HG02798 (cell line): ENCODE results near the gene DHX57.
A peak's percentile ranks its signal among the peaks of the same experiment; 100 is the strongest.
"Not testable (repeated sequence)": the region's sequence is repeated elsewhere in the genome, so short reads cannot be mapped to it uniquely, and the experiment has no call there.

Experiments
- ATAC-seq: cut with Tn5 transposase; IDR thresholded peaks from one replicate; pipeline ENCODE4 v1.9.1; 2021; ENCODE audit warnings: mild to moderate bottlenecking; ENCODE audit not compliant: unreplicated experiment, poor library complexity

DHX57 gene

DNA sequence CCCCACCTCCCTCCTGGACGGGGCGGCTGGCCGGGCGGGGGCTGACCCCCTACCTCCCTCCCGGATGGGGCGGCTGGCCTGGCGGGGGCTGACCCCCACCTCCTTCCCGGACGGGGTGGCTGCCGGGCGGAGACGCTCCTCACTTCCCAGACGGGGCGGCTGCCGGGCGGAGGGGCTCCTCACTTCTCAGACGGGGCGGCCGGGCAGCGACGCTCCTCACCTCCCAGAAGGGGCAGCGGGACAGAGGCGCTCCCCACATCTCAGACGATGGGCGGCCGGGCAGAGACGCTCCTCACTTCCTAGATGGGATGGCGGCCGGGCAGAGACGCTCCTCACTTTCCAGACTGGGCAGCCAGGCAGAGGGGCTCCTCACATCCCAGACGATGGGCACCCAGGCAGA, 119.8 kb downstream of the DHX57 start:
- not testable (repeated sequence) for ATAC-seq

DNA sequence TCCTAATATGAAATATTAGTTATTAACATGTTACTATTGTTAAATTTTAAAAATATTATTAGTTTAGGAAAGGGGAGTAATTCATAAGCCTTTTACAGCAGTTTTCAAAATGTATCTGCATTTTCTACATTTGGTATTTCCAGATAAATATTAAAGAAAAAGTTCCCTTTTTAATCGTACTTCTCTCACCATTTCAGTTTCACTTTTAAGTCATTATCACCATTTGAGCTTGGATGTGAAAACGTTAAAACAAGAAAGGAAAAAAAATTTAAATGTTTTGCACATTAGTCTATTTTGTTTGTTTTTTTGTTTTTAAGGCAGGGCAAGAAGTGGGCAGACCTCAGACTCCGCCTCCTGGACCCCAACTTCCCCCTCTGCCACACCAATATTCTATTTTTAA, 121.2 kb downstream of the DHX57 start:
- no peak for ATAC-seq

DNA sequence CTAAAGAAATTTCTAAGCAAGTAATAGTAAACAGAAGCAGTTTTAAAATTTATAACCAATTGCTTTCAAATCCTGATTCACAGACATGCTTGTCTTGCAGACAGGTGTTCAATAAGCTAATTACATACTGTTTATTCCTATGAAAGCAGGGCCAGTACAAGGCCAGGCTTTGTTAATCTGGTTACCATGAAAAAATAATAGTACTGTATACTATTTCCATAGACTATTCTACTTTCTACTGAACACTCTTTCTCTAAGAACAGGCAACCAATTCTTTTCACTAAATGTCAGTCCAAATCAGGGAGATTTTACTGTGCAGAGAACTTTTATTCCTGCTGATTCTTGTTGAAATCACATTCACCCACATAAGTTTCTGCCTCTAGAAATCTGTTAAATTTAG, 121.7 kb downstream of the DHX57 start:
- ATAC-seq = no peak

DNA sequence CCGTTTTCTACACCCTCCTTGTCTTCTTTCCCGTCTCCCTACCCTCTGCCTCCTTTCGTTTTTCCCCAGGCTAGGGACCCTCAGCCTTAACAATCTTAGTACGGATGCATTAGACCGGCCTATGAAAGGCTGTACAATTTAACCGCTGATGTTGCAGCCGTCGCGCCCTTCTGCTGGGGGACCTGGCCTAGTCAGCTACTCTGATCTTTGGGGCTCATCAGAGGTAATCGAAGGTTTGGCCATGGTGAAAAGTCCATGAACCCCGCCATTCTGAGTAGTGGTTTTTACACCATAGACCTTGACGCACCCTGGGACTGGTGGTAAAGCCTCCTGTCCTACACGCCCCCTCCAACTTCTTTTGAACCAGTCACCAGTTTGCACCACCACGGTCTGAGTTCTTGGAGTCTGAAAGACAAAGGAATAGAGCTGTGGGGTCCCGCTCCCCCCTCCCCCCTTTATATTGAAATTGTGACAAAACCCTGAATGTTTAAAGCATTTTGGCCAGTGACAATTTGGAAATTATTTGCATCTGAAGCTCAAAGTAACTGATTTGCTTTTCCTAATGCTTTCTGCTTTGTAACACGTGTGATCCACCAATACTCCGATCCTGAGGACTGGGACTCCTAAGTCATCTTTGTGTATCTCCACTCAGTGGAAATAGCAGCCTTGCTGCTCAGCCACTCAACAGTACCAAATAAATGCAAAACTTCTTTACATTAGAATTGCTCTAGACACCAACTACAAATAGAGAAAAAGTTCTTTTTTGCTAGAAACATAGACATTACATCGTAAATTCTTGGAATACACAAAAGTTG, 123.9 kb downstream of the DHX57 start:
- ATAC-seq = no peak

DNA sequence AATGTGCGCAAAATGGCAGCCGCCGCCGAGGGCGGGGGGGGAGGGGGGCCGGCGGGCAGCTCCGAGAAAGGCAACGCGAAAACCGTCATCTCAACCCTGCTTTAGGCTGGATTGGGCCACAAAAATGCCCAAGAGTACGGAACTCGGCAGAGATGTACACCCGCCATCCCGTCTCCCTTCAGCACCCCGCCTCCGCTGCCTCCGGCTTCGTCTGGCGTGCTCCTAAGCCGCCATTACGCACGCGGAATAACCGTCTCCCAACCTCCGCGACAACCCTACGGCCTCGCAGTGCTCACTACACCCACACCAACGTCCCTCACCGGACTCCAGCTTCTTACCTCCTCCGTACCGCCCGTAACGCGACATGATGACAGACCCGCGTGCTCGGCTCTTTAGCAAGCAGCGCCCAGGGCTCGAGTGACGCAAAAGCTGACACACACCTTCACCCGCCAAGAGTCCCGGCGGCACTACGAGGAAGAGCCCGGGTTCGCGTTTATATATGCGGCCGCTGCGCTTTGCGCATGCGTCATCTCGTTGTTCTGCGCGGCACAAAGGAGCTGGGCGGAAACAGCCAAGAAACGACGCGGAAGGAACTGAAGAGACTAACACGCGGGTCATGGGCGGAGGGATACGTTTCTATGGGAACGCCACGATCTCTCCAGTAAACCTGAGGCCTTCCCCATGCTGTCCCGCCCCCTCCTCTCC, 124.7 kb downstream of the DHX57 start, which contains the start of gene SRSF7:
SRSF7 (minus strand) TSS at position 471 of the 705 bp plus-strand sequence; CDS start at position 366, 105 bp downstream.
- ATAC-seq = peak; percentile 85

DNA sequence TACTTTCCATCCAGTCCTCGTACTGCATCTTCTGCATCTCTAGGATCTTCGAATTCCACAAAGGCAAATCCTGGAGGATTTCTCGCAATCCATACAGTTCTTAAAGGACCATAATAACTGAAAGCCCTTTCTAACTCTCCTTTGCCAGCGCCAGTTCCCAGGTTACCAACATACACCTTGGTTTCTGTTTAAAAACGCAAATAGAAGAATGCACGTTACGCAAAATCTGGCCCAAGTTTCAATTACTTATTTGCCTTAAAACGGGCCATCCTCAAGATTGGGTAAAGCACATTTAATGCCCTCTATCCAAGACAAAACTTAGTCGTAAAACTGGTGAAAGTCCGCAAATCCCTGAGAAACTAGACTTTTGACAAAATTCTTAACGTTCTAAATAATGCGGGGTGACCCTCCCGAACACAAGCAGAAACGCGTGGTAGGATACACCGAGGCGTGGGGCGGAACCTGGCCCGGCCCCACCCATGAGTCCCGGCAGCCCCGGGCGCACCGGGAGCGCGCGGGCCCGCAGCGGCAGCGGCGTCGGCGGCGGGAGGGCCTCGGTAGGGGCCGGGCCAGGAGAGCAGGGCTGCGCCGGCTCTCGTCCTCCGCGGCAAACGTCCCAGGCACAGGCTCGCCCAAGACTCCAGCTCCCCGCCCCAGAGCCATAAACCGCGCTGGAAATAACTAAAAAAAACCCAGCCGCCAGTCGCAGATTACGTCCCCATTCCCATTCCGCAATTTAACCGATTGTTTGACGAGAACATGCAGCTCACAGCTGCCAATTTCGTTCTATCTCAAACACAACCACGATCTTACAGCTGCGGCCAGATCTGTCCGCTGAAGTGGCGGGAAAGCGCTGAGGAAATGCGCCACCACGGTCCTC, 125.5 kb downstream of the DHX57 start:
- peak; percentile 42 for ATAC-seq

DNA sequence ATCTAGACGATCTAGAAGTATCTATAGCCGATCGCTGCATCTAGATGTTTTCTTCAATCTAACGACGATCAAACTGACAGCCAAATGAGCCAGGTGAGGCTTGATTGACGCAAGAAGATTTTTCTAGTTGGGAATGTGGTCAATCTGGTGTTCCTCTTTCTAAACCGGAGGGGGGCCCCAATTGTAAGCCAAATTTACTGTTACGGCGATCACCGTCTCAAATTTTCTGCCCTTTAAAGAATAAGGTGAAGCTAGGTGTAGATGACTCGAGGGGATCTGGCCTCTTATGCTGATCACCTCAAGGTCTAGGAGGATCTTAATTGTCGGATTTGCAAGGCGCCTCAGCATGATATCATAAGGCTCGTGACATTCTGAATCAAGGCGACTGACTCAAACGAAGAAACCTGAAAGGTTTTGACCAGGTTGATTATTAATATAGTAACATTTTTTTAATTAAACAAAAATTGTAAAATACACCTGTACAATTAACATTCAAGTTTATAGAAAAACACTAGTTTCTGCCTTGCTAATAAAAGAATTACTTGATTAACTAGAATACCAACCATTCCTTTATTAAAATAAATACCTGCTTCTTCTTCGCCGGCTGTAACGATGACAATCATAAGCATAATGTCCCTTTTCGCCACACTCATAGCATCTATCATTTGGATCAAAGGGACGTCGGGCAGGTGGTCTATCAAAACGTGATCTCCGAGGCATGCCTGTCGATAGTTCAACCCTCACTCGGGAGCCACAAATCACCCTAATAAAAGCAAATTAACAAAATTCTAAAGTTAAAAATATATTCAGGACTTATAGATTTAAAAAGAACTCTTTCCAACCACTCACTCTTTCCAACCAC, 126.6 kb downstream of the DHX57 start:
- ATAC-seq = no peak

DNA sequence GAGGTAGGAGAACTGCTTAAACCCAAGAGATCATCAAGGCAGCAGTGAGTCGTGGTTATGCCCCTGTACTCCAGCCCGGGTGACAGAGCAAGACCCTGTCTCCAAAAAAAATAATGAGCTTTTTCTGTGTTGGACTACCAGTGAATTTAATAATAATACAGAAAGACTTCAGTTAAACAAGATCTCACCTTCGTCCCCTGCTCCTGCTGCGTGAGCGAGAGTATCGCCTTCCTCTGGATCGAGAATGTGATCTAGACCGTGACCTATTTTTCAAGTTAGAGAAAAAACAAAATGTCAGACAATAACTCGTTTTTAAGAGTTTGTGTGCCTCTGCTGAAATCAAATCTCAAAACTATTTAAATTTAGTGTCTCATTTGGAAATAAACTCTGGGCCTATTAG, 127.3 kb downstream of the DHX57 start:
- ATAC-seq = no peak

DNA sequence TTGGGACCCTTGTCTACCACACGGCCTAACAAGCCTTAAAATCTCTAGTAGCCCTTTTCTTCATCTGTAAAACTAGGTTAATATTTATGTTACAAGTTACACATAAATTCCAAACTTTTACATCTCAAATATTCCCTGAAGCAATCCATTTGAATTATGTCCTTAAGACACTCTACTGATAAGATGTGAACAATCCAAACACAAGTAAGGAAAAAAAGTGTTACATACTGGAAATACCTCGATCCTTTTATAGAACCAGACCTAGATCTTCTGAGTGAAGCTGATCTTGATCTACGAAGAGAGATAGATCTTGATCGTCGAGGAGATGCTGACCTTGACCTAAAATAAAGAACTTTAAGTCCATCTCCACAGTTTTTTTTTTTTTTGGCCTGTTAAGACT, 127.9 kb downstream of the DHX57 start:
- no peak for ATAC-seq
